GM12878 (cell line): ENCODE measurements around the gene MAPKBP1.

Source experiments
- CTCF ChIP-seq, 3 experiments: IDR thresholded peaks in 2 of 3; conservative IDR thresholded peaks in 1 of 3; 2 replicates each; pipeline ENCODE4 v1.5.1; 2011; ENCODE audit warnings: low read depth in 3 of 3, low read length in 3 of 3, mild to moderate bottlenecking in 3 of 3, control low read depth in 2 of 3, moderate library complexity in 2 of 3, inconsistent platforms in 1 of 3, mixed read lengths in 1 of 3; ENCODE audit not compliant: control insufficient read depth in 2 of 3, insufficient read depth in 1 of 3; ENCODE audit errors: extremely low read depth in 1 of 3
- PKNOX1 ChIP-seq: fragments of 450-650 bp; IDR thresholded peaks from 2 replicates; pipeline ENCODE4 v1.6.1; 2016; ENCODE audit warnings: mild to moderate bottlenecking
- RAD21 ChIP-seq: IDR thresholded peaks from 2 replicates; pipeline ENCODE4 v1.6.1; 2011; ENCODE audit warnings: mild to moderate bottlenecking, low read depth, low read length, moderate library complexity; ENCODE audit not compliant: insufficient read depth
- RELA ChIP-seq: fragments of 450-650 bp; IDR thresholded peaks from 2 replicates; pipeline ENCODE4 v1.8.0; 2014; ENCODE audit warnings: borderline replicate concordance; ENCODE audit not compliant: partially characterized antibody
- SRF ChIP-seq, 2 experiments: IDR thresholded peaks; 2 replicates each; pipeline ENCODE4 v1.6.1; 2011; ENCODE audit warnings: low read depth in 2 of 2, low read length in 2 of 2, mild to moderate bottlenecking in 1 of 2, moderate library complexity in 1 of 2

GRCh38 chr15:41804361-41804760, 30.1 kb downstream of the MAPKBP1 start:
- TF ChIP-seq SRF (IDR thresholded peaks at IDR 0.05; ENCODE audit: low read depth in 2 of 2, low read length in 2 of 2) (no peak), RAD21 (no peak), CTCF (IDR thresholded peaks at IDR 0.05 in 2 of 3, conservative IDR thresholded peaks at IDR 0.05 in 1 of 3; ENCODE audit: control insufficient read depth in 2 of 3, extremely low read depth in 1 of 3, insufficient read depth in 1 of 3, low read depth in 3 of 3, low read length in 3 of 3) (no peak), PKNOX1 (no peak), RELA (no peak)
